GM18519 (cell line): ENCODE data around the gene BLACAT1.
"Not testable (repeated sequence)": the region's sequence is repeated elsewhere in the genome, so short reads cannot be mapped to it uniquely, and the experiment has no call there.

Experiments used
- ATAC-seq: cut with Tn5 transposase; IDR thresholded peaks from one replicate; pipeline ENCODE4 v1.9.1; 2021; ENCODE audit warnings: mild to moderate bottlenecking, moderate library complexity; ENCODE audit not compliant: unreplicated experiment, low FRiP score

BLACAT1 gene

GRCh38 chr1:205421798-205422197 is 34.0 kb downstream of the BLACAT1 start, which contains the start of gene LEMD1:
Gene LEMD1 (minus strand): TSS chr1:205422056. CDS start chr1:205420536, 1,520 bp downstream.
- ATAC-seq, result no peak

- ATAC-seq, result no peak
These were observed 34.9 kb downstream of the BLACAT1 start for GRCh38 chr1:205420938-205421337.

GRCh38 chr1:205417870-205418635 is 37.8 kb downstream of the BLACAT1 start:
- no peak for ATAC-seq

GRCh38 chr1:205416322-205416721 is 39.5 kb downstream of the BLACAT1 start:
- no peak for ATAC-seq

- no peak for ATAC-seq
These were observed 45.1 kb downstream of the BLACAT1 start for GRCh38 chr1:205410581-205411298.

GRCh38 chr1:205407970-205408369 is 47.9 kb downstream of the BLACAT1 start:
- no peak for ATAC-seq

GRCh38 chr1:205406252-205406651 is 49.6 kb downstream of the BLACAT1 start:
- not testable (repeated sequence) for ATAC-seq
